BJ (cell line): ENCODE data around the gene UXS1. TPM values are rescaled to one million over a fixed set of nuclear protein-coding genes. Genes with fewer than 3 reads are reported as not detected.

Source experiments
- CTCF ChIA-PET: fragments of 350-600 bp; formaldehyde crosslinking; extraction: SDS; loops from one replicate; lab custom pipeline; 2021; ENCODE audit warnings: antibody characterized with exemption, inconsistent platforms; lab: Yijun Ruan, JAX
- POLR2A ChIA-PET: fragments of 300-600 bp; sonication (Branson Sonifier 250); formaldehyde crosslinking; extraction: SDS; loops from one replicate; lab custom pipeline; 2021; ENCODE audit warnings: antibody characterized with exemption; lab: Charles Lee
- DNase-seq: peaks from one replicate; pipeline ENCODE4 v3.0.0-alpha.2; 2011; ENCODE audit warnings: low read depth
- H3K27me3 ChIP-seq: 2 replicates; pipeline ENCODE4 v1.6.0; 2011; ENCODE audit warnings: low read length; ENCODE audit not compliant: control insufficient read depth, insufficient read depth
- H3K36me3 ChIP-seq: 2 replicates; pipeline ENCODE4 v1.5.1; 2011; ENCODE audit warnings: low read length; ENCODE audit not compliant: control insufficient read depth, insufficient read depth
- H3K4me3 ChIP-seq: 2 replicates; pipeline ENCODE4 v1.5.1; 2011; ENCODE audit warnings: low read depth, mild to moderate bottlenecking, control low read depth, low read length
- polyA plus RNA-seq: library from polyadenylated mRNA; depleted of rRNA; stranded (reverse); fragments of >200 nt; gene quantifications from 2 replicates; pipeline ENCODE4 v1.2.3, GENCODE V29; 2011
- TF ChIP-seq, protein P1 (sequence below): IDR thresholded peaks from 2 replicates; pipeline ENCODE4 v1.5.1; 2011; ENCODE audit warnings: low read depth, mild to moderate bottlenecking, control low read depth, inconsistent platforms, low read length, moderate library complexity; ENCODE audit not compliant: insufficient read depth

The UXS1 gene
- polyA plus RNA-seq, 1 experiment: 46.3 TPM

DNA sequence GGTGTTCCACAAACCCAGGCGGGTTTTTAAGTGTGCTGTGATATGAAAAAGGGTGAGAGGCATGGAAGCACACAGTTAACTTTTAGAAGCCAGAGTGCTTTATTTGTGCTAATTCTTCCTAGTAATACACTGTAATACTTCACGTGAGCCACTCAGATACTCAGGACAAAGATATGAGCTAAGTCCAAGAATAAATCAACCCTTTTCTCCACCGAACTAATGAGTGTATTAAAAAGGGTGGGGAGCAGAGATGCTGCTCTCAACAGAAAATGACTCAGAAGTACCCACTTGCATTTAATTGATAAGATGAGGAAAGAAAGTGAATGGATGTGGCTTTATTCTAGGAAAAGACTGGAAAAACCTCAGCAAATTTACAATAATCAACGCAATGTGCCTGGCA is 79.9 kb downstream of the UXS1 start:
- CTCF ChIA-PET: interaction anchor here (1.0 to 2.2 kb wide), 2 partner anchors 9 to 10 kb away, joined by 4 to 9 read pairs; no protein-coding TSS in a partner anchor
- no peak for DNase-seq
- Histone ChIP-seq H3K4me3 (no peak overlapping the region), H3K36me3 (peaks cover 13% of the 10 kb centered on the region), H3K27me3 (no peaks in the 10 kb centered on the region)
- TF ChIP-seq, protein P1, sequence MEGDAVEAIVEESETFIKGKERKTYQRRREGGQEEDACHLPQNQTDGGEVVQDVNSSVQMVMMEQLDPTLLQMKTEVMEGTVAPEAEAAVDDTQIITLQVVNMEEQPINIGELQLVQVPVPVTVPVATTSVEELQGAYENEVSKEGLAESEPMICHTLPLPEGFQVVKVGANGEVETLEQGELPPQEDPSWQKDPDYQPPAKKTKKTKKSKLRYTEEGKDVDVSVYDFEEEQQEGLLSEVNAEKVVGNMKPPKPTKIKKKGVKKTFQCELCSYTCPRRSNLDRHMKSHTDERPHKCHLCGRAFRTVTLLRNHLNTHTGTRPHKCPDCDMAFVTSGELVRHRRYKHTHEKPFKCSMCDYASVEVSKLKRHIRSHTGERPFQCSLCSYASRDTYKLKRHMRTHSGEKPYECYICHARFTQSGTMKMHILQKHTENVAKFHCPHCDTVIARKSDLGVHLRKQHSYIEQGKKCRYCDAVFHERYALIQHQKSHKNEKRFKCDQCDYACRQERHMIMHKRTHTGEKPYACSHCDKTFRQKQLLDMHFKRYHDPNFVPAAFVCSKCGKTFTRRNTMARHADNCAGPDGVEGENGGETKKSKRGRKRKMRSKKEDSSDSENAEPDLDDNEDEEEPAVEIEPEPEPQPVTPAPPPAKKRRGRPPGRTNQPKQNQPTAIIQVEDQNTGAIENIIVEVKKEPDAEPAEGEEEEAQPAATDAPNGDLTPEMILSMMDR: no peak
- POLR2A ChIA-PET: no interaction called here

DNA sequence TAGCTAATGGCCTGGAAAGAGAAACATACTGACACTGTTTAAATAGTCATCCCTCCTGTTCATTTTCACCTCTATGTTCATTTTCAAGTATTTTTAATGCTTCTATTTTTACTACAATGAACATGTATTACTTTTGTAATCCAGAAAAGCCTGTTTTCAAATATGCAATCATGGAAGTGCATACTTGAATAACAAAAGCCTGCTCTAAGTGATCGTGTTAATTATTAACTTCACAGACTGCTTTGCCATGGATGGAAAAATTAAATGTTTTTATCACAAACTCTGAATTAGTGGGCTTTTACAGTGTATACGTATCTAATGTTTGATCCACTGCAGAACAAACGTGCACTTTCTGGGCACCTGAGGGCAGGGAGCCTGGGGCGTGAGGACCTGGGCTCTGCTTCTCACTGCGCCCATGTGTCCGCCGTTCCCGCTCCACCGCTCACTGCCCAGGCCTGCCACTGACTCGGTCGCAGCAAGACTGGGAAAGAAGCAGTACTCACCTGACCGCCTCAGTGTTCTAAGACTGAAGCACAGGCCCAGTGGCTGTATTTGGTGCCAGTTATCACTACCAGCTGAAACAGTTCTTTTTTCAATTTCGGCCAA is 80.6 kb downstream of the UXS1 start:
- Histone ChIP-seq H3K27me3 (no peaks in the 10 kb centered on the region), H3K36me3 (peaks cover 13% of the 10 kb centered on the region), H3K4me3 (no peak overlapping the region)
- TF ChIP-seq, protein P1: no peak
- ChIA-PET POLR2A (no interaction called here), CTCF (interaction anchor here (1.0 to 2.2 kb wide), 2 partner anchors 8 to 9 kb away, joined by 4 to 9 read pairs; no protein-coding TSS in a partner anchor)
- no peak for DNase-seq

DNA sequence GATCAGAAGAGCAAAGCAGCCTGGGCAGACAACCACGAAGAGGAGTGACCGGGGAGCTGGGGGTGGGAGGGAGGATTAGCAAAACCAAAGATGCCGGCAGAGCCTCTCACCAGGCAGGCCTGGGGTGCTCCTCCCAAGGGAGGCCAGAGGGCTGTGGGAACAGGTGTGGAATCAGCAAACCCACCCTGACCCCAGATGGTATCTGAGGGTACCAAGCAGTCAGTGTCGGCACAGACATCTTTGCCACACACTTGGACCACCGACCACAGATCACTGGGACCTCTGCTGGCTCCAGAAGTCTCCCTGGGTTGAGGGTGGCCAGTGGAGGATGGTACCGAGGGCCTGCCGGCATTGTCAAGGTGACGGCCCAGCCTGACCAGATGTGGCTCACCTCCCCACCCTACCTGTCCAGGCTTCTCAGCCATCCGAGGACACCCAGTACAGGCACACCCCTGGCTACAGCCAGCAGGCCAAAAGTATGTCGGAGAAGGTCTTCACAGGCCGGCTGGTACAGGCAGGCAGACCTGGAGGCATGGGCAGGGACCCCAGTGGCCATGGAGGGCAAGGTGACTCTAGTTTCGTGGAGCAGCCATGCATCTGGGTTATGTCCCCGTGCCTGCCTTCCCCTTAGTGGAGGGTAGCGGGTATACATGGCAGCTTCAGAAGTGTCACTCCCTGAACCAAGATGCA is 82.1 kb downstream of the UXS1 start:
- Histone ChIP-seq H3K4me3 (no peak overlapping the region), H3K36me3 (peaks cover 13% of the 10 kb centered on the region), H3K27me3 (no peaks in the 10 kb centered on the region)
- ChIA-PET CTCF (no interaction called here), POLR2A (no interaction called here)
- TF ChIP-seq, protein P1: no peak
- DNase-seq: no peak

DNA sequence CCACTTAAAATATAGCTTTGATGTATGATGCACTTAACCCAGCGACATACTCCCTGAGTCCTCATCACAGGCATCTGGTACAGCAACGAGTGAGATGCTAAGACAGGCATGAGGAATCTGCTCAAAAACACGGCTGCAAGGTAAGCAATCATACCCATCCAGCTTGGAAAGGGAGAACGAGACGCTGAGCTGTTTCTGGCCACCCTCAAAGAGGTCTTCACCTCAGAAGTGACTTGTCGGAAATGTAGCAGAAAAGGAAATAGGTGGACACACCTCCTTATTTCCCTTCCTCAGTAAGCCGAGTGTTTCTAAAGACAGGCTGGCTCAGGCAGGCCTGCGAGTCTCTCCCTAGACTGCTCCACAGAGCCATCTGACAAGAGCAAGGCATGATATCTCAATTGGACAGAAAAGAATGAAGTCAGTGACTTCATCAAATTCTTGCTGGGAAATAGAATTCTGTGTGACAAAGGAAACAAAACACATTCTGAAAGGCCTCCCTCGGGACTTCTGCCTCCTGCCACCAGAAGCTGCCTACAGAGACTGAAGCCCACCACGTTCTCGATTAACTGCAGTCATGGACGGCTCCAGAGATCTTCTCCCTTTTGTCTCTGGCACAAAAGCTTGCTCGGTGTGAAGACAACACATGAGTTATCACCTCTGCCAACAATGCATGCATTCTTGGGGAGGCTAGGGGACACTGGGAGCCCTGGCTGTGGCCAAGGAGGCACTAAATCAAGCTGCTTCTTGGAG is 84.3 kb downstream of the UXS1 start:
- ChIA-PET POLR2A (no interaction called here), CTCF (interaction anchor here (1.2 to 1.6 kb wide), 4 partner anchors 12 to 473 kb away, joined by 4 to 5 read pairs (median 4); no protein-coding TSS in a partner anchor)
- no peak overlapping the region for H3K4me3 ChIP-seq
- DNase-seq: no peak
- H3K27me3 ChIP-seq: no peaks in the 10 kb centered on the region
- TF ChIP-seq, protein P1: no peak
- peaks cover 13% of the 10 kb centered on the region for H3K36me3 ChIP-seq

DNA sequence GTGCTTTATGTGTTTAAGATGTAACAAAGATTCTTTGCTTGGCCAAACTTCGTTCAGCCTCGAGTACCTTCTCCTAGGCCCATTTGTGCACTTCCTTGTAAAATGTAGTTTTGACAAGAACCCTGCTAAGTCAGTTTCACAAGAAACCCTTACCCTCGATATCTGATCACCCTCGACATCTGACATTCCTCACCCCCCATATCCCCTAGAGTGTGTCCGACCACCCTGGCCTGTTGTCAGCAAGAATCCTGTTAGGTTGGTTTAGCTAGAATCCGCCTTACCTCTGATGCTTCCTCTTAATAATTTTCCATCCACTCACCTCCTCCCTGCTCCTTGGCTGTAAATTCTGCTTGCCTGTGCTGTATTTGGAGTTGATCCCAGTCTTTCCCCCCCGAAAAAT is 85.3 kb downstream of the UXS1 start:
- no peak for DNase-seq
- CTCF ChIA-PET: interaction anchor here (0.6 to 1.6 kb wide), 5 partner anchors 12 to 474 kb away, joined by 3 to 5 read pairs (median 5); no protein-coding TSS in a partner anchor
- Histone ChIP-seq H3K36me3 (peaks cover 13% of the 10 kb centered on the region), H3K27me3 (no peaks in the 10 kb centered on the region), H3K4me3 (no peak overlapping the region)
- TF ChIP-seq, protein P1: no peak
- POLR2A ChIA-PET: no interaction called here
